Keratinocyte (primary cell): ENCODE data around the gene PCGF1. TPM values are rescaled to one million over a fixed set of nuclear protein-coding genes. Genes with fewer than 3 reads are reported as not detected.

ENCODE experiments used
- DNase-seq: peaks from one replicate; pipeline ENCODE4 v3.0.0-alpha.2; 2011; ENCODE audit warnings: low read depth, missing footprints, low spot score
- FAIRE-seq: peaks from 2 replicates; lab custom pipeline; 2011; peaks lifted over from hg19 to GRCh38; lab: Jason Lieb, UNC
- H2AFZ ChIP-seq: 2 replicates; pipeline ENCODE4 v1.6.0; 2012; ENCODE audit warnings: low read length, control low read depth, inconsistent platforms; ENCODE audit not compliant: control insufficient read depth
- H3K27ac ChIP-seq: 2 replicates; pipeline ENCODE4 v1.5.1; 2011; ENCODE audit warnings: low read length; ENCODE audit not compliant: control insufficient read depth, insufficient read depth
- H3K27me3 ChIP-seq: 3 replicates; pipeline ENCODE4 v1.6.0; 2011; ENCODE audit warnings: low read length; ENCODE audit not compliant: control insufficient read depth, insufficient read depth; ENCODE audit errors: extremely low read depth
- H3K36me3 ChIP-seq, 2 experiments: 2 replicates in 1 of 2; 3 replicates in 1 of 2; pipeline ENCODE4 v1.5.1; 2011; ENCODE audit warnings: low read length in 2 of 2, mild to moderate bottlenecking in 1 of 2; ENCODE audit not compliant: control insufficient read depth in 2 of 2, insufficient read depth in 2 of 2; ENCODE audit errors: extremely low read depth in 1 of 2
- H3K4me1 ChIP-seq: 3 replicates; pipeline ENCODE4 v1.5.1; 2011; ENCODE audit warnings: low read length; ENCODE audit not compliant: control insufficient read depth, insufficient read depth; ENCODE audit errors: extremely low read depth
- H3K4me2 ChIP-seq: 3 replicates; pipeline ENCODE4 v1.6.0; 2011; ENCODE audit warnings: low read depth, low read length; ENCODE audit not compliant: control insufficient read depth, insufficient read depth; ENCODE audit errors: extremely low read depth
- H3K4me3 ChIP-seq, 3 experiments: fragments of 200-600 bp in 1 of 3; sonication (generic) in 1 of 3; 2 replicates in 2 of 3; 3 replicates in 1 of 3; pipeline ENCODE4 v1.5.1; 2011 to 2016; ENCODE audit warnings: low read length in 3 of 3, mild to moderate bottlenecking in 3 of 3, control low read depth in 2 of 3, inconsistent platforms in 1 of 3, low read depth in 1 of 3, mixed read lengths in 1 of 3, mixed run types in 1 of 3, moderate library complexity in 1 of 3; ENCODE audit not compliant: control insufficient read depth in 2 of 3, insufficient read depth in 2 of 3; ENCODE audit errors: extremely low read depth in 1 of 3
- H3K79me2 ChIP-seq: 2 replicates; pipeline ENCODE4 v1.6.0; 2012; ENCODE audit warnings: low read length; ENCODE audit not compliant: control insufficient read depth, insufficient read depth
- H3K9ac ChIP-seq: 3 replicates; pipeline ENCODE4 v1.6.0; 2011; ENCODE audit warnings: low read length; ENCODE audit not compliant: control insufficient read depth, insufficient read depth; ENCODE audit errors: extremely low read depth
- H3K9me1 ChIP-seq: 3 replicates; pipeline ENCODE4 v1.6.0; 2011; ENCODE audit warnings: low read length; ENCODE audit not compliant: control insufficient read depth, insufficient read depth; ENCODE audit errors: extremely low read depth
- H3K9me3 ChIP-seq: 2 replicates; pipeline ENCODE4 v1.5.1; 2012; ENCODE audit warnings: low read depth, low read length; ENCODE audit not compliant: control insufficient read depth
- H4K20me1 ChIP-seq: 3 replicates; pipeline ENCODE4 v1.6.0; 2011; ENCODE audit warnings: low read length; ENCODE audit not compliant: control insufficient read depth, insufficient read depth; ENCODE audit errors: extremely low read depth
- CTCF ChIP-seq, 3 experiments: IDR thresholded peaks in 1 of 3; conservative IDR thresholded peaks in 1 of 3; optimal IDR thresholded peaks in 1 of 3; 2 replicates in 2 of 3; 3 replicates in 1 of 3; pipeline versions ENCODE3 to v1.5.1; 2011; ENCODE audit warnings: low read length in 3 of 3, mild to moderate bottlenecking in 3 of 3, moderate library complexity in 2 of 3, control low read depth in 1 of 3, inconsistent platforms in 1 of 3; ENCODE audit not compliant: insufficient read depth in 2 of 3; ENCODE audit errors: extremely low read depth in 1 of 3
- EZH2 ChIP-seq: IDR thresholded peaks from one replicate; pipeline ENCODE4 v1.6.1; 2012; ENCODE audit warnings: inconsistent platforms, mild to moderate bottlenecking, low read length, moderate library complexity
- dilution Hi-C: fragments of 300-500 bp; cut with MboI; formaldehyde crosslinking; loops from one replicate; pipeline ENCODE4 v1.7.0; 2020; ENCODE audit warnings: low sequenced_read_pairs; ENCODE audit not compliant: extremely low pct_ligation_motif_present
- polyA plus RNA-seq, 5 experiments: library from polyadenylated mRNA; depleted of rRNA in 3 of 5; stranded (reverse) in 3 of 5; stranded (forward) in 1 of 5; unstranded in 1 of 5; fragments of >200 nt; gene quantifications; 1 replicate in 1 of 5; 2 replicates in 3 of 5; 3 replicates in 1 of 5; pipeline versions ENCODE4 v1.2.1 to v1.2.3, GENCODE V29; 2011 to 2012; ENCODE audit warnings: missing spikeins in 2 of 5, low read depth in 1 of 5, low replicate concordance in 1 of 5

PCGF1 gene
- polyA plus RNA-seq, 1 donor (not counting 4 experiments of a cell fraction or from before 2014, with no cell fraction given) = 29.1 TPM

DNA sequence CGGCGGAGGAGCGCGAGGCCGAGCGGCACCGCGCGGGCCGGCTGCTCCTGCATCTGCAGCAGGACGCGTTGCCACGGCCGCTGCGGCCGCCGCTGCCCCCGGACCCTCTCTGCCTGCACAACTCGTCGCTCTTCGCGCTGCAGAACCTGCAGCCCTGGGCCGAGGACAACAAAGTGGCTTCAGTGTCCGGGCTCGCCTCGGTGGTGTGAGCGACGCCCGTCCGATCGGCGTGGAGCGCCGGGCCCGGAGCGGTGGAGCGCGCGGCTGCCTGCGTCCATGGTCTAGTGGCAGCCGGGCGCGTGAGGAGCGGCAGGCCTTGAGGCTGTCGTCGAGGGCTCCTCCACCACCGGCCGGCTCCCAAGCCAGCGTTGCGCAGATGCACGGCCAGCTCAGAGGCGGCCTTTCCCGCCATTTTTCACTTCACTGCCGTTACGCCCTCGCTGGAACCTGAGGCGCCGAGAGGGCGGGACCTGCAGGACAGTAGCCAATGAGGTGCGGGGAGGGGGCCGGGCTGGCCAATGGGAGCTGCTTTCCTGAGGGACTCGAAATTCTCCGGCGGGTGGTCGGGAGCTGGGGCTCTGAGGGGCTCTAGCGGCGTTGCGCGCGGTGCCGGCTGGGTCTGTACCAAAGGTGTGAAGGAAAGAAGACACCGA, 8.6 kb upstream of the PCGF1 start:
- TF ChIP-seq CTCF (optimal IDR thresholded peaks at IDR 0.05 in 1 of 3, IDR thresholded peaks at IDR 0.05 in 1 of 3, conservative IDR thresholded peaks at IDR 0.05 in 1 of 3; ENCODE audit: extremely low read depth in 1 of 3, insufficient read depth in 2 of 3, low read length in 3 of 3) (no peak), EZH2 (no peak)
- Histone ChIP-seq H3K4me2 (peak overlapping the region; percentile 20), H3K9me1 (no peaks in the 10 kb centered on the region), H3K79me2 (no peaks in the 10 kb centered on the region), H3K4me3 (no peak overlapping the region), H2AFZ (no peak overlapping the region), H4K20me1 (no peaks in the 10 kb centered on the region), H3K27ac (no peak overlapping the region), H3K27me3 (peaks cover 61% of the 10 kb centered on the region), H3K4me1 (peaks cover 6% of the 10 kb centered on the region), H3K9me3 (no peaks in the 10 kb centered on the region), H3K9ac (no peak overlapping the region), H3K36me3 (no peaks in the 10 kb centered on the region)
- dilution Hi-C loops = no loop called here
- no peak for FAIRE-seq
- no peak for DNase-seq

- dilution Hi-C loops = no loop called here
These were observed 7.9 kb upstream of the PCGF1 start for GRCh38 chr2:74515271-74515980.

More at GRCh38 chr2:74515271-74515980, 7.9 kb upstream of the PCGF1 start:
- FAIRE-seq (no peak), DNase-seq (no peak)
- TF ChIP-seq CTCF (optimal IDR thresholded peaks at IDR 0.05 in 1 of 3, IDR thresholded peaks at IDR 0.05 in 1 of 3, conservative IDR thresholded peaks at IDR 0.05 in 1 of 3; ENCODE audit: extremely low read depth in 1 of 3, insufficient read depth in 2 of 3, low read length in 3 of 3) (no peak), EZH2 (peak; percentile 83)
- no peak overlapping the region for H3K4me3 ChIP-seq
- H3K4me1 ChIP-seq = peaks cover 6% of the 10 kb centered on the region
- no peak overlapping the region for H3K4me2 ChIP-seq
- H4K20me1 ChIP-seq = no peaks in the 10 kb centered on the region
- no peaks in the 10 kb centered on the region for H3K9me3 ChIP-seq
- H3K27me3 ChIP-seq = peaks cover 62% of the 10 kb centered on the region
- no peak overlapping the region for H3K9ac ChIP-seq
- H3K9me1 ChIP-seq = no peaks in the 10 kb centered on the region
- no peaks in the 10 kb centered on the region for H3K79me2 ChIP-seq
- no peak overlapping the region for H2AFZ ChIP-seq
- no peak overlapping the region for H3K27ac ChIP-seq
- no peaks in the 10 kb centered on the region for H3K36me3 ChIP-seq
